ENCODE measurements around the gene TARS3.
"Not testable (repeated sequence)": the region's sequence is repeated elsewhere in the genome, so short reads cannot be mapped to it uniquely, and the experiment has no call there.

The TARS3 gene

DNA sequence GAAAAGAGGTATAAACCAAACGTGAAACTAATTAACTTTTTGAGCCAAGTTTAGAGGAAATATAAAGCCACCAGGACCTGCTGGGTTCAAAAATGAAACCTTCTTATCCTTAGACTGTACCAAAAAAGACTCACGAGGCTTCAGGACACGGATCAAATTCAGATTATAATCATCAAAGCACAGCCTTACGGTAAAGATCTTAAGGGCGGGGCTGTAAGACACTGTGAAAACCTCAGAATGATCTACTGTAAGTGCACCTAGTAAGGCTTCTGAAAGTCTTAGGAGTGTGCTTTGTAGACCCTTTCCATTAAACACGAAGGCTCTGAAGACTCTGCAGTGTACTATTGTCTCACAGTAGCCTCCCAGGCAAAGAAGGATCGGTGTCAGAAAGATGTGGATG lies 26.8 kb downstream of the TARS3 start:
- no peak for DNase-seq

DNA sequence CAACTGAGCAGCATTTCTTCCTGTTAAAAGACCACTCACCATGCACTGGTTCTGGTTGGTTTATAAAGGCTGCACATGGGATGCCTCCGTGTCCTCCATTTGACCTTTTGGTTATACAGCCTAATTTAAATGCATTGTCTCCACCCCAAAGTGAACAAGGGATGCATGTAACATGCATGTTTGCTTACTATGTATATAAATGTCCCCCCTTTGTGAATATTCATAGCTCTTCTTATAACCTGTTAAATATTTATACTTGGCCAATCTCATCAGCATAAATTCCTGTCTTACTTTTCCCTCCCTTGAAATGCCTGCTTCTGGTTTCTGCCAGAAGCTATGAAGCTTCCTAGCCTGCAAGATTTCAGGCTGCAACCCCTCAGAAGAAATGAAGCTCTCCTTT lies 27.4 kb downstream of the TARS3 start:
- DNase-seq = no peak

GRCh38 chr15:101694261-101694660 lies 30.0 kb downstream of the TARS3 start:
- no peak for DNase-seq

DNA sequence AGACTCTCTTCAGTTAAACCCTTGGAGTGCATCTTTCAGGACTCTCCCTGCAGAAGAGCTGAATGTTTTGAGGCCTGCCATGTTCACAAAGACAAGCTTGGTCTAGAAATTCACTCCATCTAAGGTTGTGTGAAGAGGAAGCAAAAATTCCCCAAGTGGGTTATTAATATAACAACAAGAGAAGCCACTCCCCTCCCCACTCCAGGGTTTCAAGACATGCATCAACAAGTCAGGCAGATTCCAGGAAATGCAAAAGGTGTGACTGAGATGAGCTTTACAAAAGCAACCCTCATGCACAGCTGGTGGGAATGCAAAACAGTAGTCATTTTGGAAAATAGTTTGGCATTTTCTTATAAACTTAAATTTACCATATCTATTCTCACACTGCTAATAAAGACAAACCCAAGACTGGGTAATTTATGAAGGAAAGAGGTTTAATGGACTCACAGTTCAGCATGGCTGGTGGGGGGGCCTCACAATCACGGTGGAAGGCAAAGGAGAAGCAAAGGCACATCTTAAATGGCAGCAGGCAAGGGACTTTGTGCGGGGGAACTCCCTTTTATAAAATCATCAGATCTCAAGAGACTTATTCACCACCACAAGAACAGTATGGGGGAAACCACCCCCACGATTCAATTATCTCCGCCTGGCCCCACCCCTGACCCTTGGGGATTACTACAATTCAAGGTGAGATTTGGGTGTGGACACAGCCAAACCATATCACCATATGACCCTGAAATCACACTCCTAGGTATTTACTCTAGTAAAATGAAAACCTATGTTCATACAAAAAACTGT lies 31.3 kb downstream of the TARS3 start:
- DNase-seq = no peak

- DNase-seq = no peak
Measured at GRCh38 chr15:101689901-101690300, 34.4 kb downstream of the TARS3 start.

GRCh38 chr15:101686718-101687117 lies 37.6 kb downstream of the TARS3 start:
- no peak for DNase-seq

GRCh38 chr15:101684877-101685276 lies 39.4 kb downstream of the TARS3 start:
- DNase-seq = no peak

DNA sequence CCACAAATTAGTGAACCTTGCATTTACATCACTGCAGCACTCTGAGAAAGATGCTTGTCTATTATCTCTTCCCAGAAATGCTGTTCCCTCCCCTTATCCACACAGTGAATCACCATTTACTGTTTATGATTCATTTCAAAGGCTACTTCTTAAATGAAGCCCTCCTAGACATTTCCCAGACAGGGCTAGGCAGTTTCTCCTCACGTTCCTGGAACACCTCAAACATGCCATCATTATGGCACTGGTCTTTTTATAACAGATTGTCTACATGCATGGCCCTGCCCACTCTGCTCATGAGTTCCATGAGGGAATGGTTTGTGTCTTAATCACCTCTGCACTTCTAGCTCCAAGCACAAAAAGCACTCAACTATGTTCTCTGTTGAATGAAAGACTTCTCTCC lies 39.9 kb downstream of the TARS3 start:
- no peak for DNase-seq

DNA sequence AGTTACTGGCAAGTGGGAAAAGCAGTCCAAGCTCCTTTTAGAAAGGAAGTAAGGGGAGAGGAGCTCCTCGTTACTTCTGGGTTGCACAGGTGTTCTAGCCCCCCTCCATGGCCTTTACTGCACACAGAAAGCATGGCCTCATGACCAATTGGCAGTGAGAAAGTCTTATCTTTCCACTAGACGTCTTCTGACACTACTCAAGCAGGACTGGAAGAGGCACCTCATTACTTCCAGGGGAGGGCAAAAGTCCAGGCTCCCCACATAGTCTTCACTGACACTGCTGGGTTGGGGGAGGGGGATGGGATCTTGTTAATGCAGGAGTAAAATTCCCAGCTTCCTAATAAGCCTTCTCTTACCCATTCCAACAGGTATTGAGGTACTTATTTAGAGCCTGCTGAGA lies 44.5 kb downstream of the TARS3 start:
- no peak for DNase-seq

- no peak for DNase-seq
Measured at GRCh38 chr15:101676921-101677329, 47.3 kb downstream of the TARS3 start.

- no peak for DNase-seq
Measured at GRCh38 chr15:101675796-101676582, 48.3 kb downstream of the TARS3 start.

GRCh38 chr15:101675015-101675414 lies 49.3 kb downstream of the TARS3 start:
- DNase-seq = no peak

GRCh38 chr15:101672298-101672697 lies 52.0 kb downstream of the TARS3 start:
- DNase-seq = no peak

DNA sequence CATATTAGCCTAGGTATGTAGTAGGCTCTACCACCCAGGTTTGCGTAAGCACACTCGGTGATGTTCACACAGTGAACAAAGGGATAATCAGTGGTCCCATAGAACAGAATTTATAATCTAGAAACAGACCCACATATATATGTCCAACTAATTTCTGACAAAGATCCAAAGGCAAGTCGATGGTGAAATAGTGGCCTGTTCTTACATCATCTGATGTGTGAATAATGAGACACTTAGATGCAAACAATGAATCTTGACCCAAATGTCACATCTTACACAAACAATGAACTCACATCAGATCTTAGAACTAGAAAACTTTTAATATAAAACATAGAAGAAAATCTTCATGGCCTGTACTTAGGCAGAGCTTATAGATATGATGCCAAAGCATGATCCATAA lies 54.5 kb downstream of the TARS3 start:
- no peak for DNase-seq

DNA sequence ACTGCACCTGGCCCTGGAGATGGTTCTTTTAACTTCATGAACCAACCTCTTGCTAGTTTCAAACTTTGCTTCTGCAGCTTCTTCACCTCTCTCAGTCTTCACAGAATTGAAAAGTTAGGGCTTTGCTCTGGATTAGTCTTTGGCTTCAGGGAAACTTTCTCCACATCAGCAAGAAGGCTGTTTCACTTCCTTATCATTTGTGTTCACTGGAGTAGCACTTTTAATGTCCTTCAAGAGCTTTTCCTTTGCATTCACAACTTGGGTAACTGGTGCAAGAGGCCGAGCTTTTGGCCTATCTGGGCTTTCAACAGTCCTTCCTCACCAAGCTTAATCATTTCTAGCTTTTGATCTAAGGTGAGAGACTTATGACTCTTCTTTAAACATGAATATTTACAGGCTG lies 56.4 kb downstream of the TARS3 start:
- DNase-seq = no peak

DNA sequence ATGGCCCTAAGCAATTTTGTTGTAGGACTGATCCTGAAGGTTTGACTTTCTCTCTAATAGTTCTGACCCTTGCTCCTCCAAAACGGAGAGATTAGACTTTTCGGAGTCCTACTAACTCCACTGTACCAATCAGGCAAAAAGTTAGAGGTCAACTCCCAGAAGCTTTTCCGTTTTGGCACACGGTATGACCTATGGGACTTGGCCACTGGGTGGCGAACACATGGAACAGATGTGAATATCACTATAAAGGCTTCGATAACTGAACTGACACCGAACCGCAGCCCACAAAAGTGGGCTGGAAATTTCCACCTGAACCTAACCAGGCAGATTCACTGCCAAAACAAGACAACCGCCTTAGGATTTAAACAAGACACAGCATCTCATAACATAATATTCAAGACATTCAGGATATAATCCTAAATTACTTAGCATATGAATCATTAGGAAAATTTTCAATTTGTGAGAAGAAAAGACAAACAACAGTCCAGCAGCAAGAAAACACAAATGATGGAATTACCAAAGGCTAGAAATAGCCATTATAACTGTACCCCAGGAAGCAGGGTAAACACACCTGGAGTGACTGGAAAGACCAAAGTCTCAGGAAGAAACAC lies 59.9 kb downstream of the TARS3 start:
- DNase-seq = no peak

GRCh38 chr15:101662203-101662602 lies 62.1 kb downstream of the TARS3 start:
- DNase-seq = no peak

- DNase-seq = no peak
Measured at GRCh38 chr15:101660005-101660404, 64.3 kb downstream of the TARS3 start.

- no peak for DNase-seq
Measured at GRCh38 chr15:101657968-101658784, 66.1 kb downstream of the TARS3 start.

GRCh38 chr15:101657171-101657570 lies 67.1 kb downstream of the TARS3 start:
- no peak for DNase-seq

- DNase-seq = not testable (repeated sequence)
Measured at GRCh38 chr15:101654624-101655337, 69.5 kb downstream of the TARS3 start.

DNA sequence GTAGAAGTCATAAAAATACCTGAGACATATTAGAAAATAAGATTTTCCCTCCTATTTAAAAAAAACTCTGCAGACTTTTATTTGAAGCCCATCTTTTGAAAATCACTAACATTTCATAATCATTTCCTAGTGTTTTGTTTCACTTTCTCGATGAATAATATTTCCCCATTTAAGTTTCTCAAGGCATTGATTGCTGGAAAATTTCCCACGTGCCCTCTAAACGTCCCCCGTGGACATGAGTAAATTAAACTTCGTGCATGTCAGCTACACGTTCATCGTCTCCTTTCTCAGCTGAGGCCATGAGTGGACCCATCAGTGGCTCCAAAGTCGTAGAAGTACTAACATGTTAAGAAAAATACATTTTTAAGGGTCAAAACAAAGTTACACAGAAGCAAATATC lies 70.1 kb downstream of the TARS3 start:
- DNase-seq = no peak

Measured in right hindlimb (tissue), 1 donor.